WI38 (cell line): ENCODE measurements around the gene PEMT.
"Not testable (repeated sequence)": the region's sequence is repeated elsewhere in the genome, so short reads cannot be mapped to it uniquely, and the experiment has no call there.

Experiments
- H3K4me3 ChIP-seq: 2 replicates; pipeline ENCODE4 v1.5.1; 2011; ENCODE audit warnings: low read depth, mild to moderate bottlenecking, control low read depth, low read length
- TF ChIP-seq, protein P1 (sequence below): IDR thresholded peaks from 2 replicates; pipeline ENCODE4 v1.5.1; 2012; ENCODE audit warnings: low read depth, mild to moderate bottlenecking, control low read depth, low read length

The PEMT gene

DNA sequence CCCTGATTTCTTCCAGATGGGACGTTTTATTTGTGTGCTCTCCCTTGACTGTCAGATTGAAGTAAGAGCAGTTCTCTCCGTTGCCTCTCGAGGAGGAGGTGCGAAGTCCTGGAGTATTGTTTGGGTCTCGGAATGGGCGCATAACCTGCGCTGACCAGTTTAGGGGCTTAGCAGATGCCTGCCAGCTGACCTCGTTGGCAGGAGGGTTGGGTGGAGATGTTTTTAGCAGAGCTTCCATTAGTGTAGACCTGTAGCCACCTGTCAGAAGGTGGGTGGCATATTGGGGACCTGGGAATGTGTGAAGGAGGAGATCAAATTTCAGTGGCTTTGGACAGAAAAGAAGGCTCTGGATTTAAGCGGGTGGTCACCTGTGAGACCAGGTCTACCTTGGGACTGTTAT lies 98.9 kb downstream of the PEMT start:
- H3K4me3 ChIP-seq, result no peak overlapping the region
- TF ChIP-seq, protein P1, sequence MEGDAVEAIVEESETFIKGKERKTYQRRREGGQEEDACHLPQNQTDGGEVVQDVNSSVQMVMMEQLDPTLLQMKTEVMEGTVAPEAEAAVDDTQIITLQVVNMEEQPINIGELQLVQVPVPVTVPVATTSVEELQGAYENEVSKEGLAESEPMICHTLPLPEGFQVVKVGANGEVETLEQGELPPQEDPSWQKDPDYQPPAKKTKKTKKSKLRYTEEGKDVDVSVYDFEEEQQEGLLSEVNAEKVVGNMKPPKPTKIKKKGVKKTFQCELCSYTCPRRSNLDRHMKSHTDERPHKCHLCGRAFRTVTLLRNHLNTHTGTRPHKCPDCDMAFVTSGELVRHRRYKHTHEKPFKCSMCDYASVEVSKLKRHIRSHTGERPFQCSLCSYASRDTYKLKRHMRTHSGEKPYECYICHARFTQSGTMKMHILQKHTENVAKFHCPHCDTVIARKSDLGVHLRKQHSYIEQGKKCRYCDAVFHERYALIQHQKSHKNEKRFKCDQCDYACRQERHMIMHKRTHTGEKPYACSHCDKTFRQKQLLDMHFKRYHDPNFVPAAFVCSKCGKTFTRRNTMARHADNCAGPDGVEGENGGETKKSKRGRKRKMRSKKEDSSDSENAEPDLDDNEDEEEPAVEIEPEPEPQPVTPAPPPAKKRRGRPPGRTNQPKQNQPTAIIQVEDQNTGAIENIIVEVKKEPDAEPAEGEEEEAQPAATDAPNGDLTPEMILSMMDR, result no peak

DNA sequence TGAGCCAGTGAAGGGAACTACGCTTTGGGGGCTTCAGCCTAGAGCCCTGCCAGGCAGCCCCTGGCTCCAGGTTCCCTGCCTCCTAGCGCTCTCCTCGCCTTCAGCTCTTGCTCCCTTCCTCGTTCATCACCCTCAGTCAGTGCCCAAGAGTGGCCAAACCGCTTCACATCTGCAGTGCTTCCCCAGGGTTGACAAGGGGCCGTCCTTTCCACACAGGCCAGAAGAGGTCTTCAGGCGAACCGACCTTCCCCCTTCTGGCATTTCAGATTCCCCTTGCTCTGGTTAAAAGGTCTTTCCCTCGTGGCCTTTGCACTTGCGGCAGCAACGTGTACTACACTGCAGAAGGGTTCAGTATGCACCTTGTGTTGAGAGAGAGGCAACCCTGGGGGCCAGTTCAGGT lies 99.4 kb downstream of the PEMT start:
- TF ChIP-seq, protein P1, result no peak
- H3K4me3 ChIP-seq, result no peak overlapping the region

DNA sequence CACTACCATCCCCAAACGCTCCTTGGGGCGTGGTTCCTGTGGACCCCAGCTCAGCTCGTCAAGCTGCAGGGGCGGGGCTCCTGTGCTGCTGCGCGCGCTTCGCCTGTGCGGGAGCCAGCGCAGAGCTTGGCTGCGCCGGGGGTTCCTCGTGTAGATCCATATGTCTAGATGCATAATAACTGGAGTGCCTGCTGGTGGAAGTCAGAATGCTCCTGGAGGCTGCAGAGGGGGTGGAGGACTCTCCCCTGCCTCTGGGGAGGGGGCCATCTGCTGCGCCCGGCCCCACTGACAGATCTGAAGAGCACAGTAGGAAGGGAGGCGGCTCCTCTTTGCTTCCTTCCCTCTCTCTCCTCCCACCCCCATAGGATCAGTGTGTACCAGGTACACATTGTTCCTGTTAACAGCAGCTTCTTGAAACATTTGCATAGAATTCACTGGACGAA lies 99.9 kb downstream of the PEMT start:
- TF ChIP-seq, protein P1, result no peak

DNA sequence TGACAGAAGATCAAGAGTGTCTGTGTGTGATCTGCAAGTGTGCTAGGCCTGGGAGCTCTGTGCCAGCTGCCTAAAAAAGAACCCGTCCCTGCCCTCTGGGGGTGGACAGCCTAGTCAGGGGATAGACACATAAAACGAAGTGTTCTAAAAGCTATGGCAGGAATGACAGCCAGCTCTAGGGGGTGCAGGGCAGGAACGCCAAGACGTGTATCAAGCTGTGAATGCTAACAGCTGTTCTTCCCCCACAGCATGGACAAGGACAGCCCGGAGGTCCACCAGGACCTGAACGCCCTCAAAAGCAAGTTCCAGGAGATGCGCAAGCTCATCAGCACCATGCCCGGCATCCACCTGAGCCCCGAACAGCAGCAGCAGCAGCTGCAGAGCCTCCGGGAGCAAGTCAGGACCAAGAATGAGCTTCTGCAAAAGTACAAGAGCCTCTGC lies 100.5 kb downstream of the PEMT start:
- TF ChIP-seq, protein P1, result no peak
- H3K4me3 ChIP-seq, result no peak overlapping the region

More for the DNA sequence above, 99.9 kb downstream of the PEMT start:
- no peak overlapping the region for H3K4me3 ChIP-seq

DNA sequence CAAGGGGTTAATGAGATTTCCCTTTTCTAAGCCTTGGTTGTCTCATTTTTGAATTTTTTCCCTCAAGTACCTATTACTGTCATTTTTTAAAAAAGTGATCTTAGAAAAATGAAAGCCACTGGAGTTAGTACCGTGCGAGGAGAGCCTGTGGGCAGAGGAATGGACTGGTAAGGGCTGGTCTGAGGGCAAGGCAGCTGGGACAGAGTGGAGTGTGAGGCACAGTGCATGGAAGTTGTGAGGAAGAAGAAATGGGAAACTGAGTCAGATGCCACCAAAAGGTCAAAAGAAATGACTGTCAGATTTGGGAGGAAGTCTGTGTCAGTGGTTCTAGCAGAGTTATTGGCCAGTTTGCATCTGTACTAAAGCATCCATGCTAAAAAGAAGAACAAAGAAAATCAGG lies 103.5 kb downstream of the PEMT start:
- TF ChIP-seq, protein P1, result no peak
- H3K4me3 ChIP-seq, result no peak overlapping the region

DNA sequence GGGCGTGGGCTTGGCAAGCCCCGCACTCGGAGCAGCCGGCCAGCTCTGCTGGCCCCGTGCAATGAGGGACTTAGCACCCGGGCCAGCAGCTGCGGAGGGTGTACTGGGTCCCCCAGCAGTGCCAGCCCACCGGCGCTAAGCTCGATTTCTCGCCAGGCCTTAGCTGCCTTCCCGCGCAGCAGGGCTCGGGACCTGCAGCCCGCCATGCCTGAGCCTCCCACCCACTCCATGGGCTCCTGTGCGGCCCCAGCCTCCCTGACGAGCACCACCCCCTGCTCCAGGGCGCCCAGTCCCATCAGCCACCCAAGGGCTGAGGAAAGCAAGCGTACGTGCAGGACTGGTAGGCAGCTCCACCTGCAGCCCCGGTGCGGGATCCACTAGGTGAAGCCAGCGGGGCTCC lies 105.1 kb downstream of the PEMT start:
- H3K4me3 ChIP-seq, result not testable (repeated sequence)

DNA sequence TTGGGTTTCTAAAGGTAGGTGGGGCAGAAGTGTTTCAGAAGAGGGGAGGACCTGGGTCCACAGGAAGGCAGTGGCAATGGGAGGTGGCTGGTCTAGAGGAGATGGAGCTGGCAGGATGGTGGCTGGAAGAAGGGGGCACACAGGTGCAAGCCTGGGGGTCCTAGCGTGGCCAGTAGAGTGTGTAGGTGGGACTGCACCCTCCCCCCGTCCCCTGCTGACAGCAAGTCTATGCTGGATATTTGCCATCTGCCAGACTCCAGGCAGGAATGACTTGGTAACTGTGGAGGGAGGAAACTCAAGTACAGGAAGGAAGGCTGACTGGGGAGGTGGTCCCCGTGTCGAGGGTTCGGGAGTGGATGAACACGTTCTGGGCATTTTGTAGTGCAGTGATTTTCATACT lies 106.1 kb downstream of the PEMT start:
- TF ChIP-seq, protein P1, result no peak
- no peak overlapping the region for H3K4me3 ChIP-seq

DNA sequence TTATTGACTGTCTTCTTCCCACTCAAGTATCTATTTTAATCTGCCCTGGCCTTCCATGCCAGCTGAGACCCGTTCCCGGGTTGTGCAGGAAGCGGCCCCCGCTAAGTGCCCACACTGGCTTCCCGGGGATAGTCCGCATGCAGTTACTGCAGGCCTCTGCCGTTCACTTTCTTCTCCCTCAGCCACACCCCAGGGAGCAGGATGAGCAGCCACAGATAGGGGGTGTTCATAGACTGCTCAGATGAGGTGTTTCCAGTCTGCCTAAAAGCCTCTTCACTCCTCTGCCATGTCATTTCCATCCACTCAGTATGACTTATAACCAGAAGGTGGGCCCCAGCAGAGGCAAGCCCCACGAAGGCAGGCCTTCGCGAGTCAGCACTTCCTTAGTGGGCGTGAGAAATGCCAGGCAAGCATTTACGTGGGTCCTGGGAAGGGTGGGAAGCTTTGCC lies 107.0 kb downstream of the PEMT start:
- TF ChIP-seq, protein P1, result no peak
- no peak overlapping the region for H3K4me3 ChIP-seq
